ENCODE data around the gene LSM3. TPM values are rescaled to one million over a fixed set of nuclear protein-coding genes. Genes with fewer than 3 reads are reported as not detected.
"Not testable (repeated sequence)": the region's sequence is repeated elsewhere in the genome, so short reads cannot be mapped to it uniquely, and the experiment has no call there.

LSM3 gene
- polyA plus RNA-seq, 3 donors, result 17.7 to 19.9 (median 19.7) TPM

- no peak for DNase-seq (ENCODE audit: low read depth in 3 of 3, low spot score in 2 of 3)
Observed at GRCh38 chr3:14214764-14215163, 36.1 kb downstream of the LSM3 start.

GRCh38 chr3:14216257-14217048 lies 37.8 kb downstream of the LSM3 start:
- peak; percentile 40 to 78 (median 74) for DNase-seq (ENCODE audit: low read depth in 3 of 3, low spot score in 2 of 3)

- no peak for DNase-seq (ENCODE audit: low read depth in 3 of 3, low spot score in 2 of 3)
Observed at GRCh38 chr3:14218355-14218754, 39.7 kb downstream of the LSM3 start.

- no peak for DNase-seq (ENCODE audit: low read depth in 3 of 3, low spot score in 2 of 3)
Observed at GRCh38 chr3:14220933-14221332, 42.3 kb downstream of the LSM3 start.

- no peak for DNase-seq (ENCODE audit: low read depth in 3 of 3, low spot score in 2 of 3)
Observed at GRCh38 chr3:14221902-14222301, 43.3 kb downstream of the LSM3 start.

- no peak for DNase-seq (ENCODE audit: low read depth in 3 of 3, low spot score in 2 of 3)
Observed at GRCh38 chr3:14222457-14222856, 43.8 kb downstream of the LSM3 start.

GRCh38 chr3:14222900-14223594 lies 44.4 kb downstream of the LSM3 start:
- no peak for DNase-seq (ENCODE audit: low read depth in 3 of 3, low spot score in 2 of 3)

GRCh38 chr3:14223595-14223994 lies 45.0 kb downstream of the LSM3 start:
- no peak for DNase-seq (ENCODE audit: low read depth in 3 of 3, low spot score in 2 of 3)

- no peak for DNase-seq (ENCODE audit: low read depth in 3 of 3, low spot score in 2 of 3)
Observed at GRCh38 chr3:14224895-14225294, 46.3 kb downstream of the LSM3 start.

- DNase-seq (ENCODE audit: low read depth in 3 of 3, low spot score in 2 of 3), result no peak
Observed at GRCh38 chr3:14225421-14225820, 46.8 kb downstream of the LSM3 start.

- DNase-seq (ENCODE audit: low read depth in 3 of 3, low spot score in 2 of 3), result not testable (repeated sequence)
Observed at GRCh38 chr3:14226351-14226750, 47.7 kb downstream of the LSM3 start.

- DNase-seq (ENCODE audit: low read depth in 3 of 3, low spot score in 2 of 3), result no peak
Observed at GRCh38 chr3:14227856-14228255, 49.2 kb downstream of the LSM3 start.

GRCh38 chr3:14228681-14229470 lies 50.3 kb downstream of the LSM3 start:
- DNase-seq (ENCODE audit: low read depth in 3 of 3, low spot score in 2 of 3), result no peak

- DNase-seq (ENCODE audit: low read depth in 3 of 3, low spot score in 2 of 3), result not testable (repeated sequence)
Observed at GRCh38 chr3:14229695-14230094, 51.1 kb downstream of the LSM3 start.

GRCh38 chr3:14230729-14231128 lies 52.1 kb downstream of the LSM3 start:
- DNase-seq (ENCODE audit: low read depth in 3 of 3, low spot score in 2 of 3), result no peak

- DNase-seq (ENCODE audit: low read depth in 3 of 3, low spot score in 2 of 3), result no peak
Observed at GRCh38 chr3:14231145-14231990, 52.8 kb downstream of the LSM3 start.

- DNase-seq (ENCODE audit: low read depth in 3 of 3, low spot score in 2 of 3), result no peak
Observed at GRCh38 chr3:14231998-14232501, 53.4 kb downstream of the LSM3 start.

- no peak for DNase-seq (ENCODE audit: low read depth in 3 of 3, low spot score in 2 of 3)
Observed at GRCh38 chr3:14234251-14235002, 55.8 kb downstream of the LSM3 start.
